NCI-H69 (cell line): ENCODE data around the gene EML4.

Source experiments
- DNase-seq: peaks from one replicate; lab custom pipeline; 2025; lab: John Stamatoyannopoulos, UW

The EML4 gene

GRCh38 chr2:42223067-42223854 is 54.1 kb downstream of the EML4 start:
- no peak for DNase-seq

DNA sequence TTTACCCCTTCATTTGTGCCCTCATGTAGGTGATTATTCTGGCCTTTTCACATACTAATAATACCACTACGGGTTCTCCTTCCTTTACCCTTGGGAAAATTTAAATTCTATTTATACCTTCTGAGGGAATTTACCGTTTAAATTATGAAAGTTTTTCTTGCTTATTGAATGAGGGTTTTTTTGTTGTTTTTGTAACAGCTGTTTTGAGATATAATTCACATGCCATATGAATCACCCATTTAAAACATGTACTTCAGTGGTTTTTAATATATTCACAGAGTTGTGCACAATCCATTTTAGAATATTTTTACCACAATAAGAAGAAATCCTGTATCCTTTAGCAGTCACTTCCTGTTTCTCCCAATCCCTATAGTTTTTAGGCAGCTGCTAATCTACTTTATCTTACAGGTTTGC is 54.7 kb downstream of the EML4 start:
- no peak for DNase-seq

- peak; percentile 67 for DNase-seq
Observed at GRCh38 chr2:42224422-42225067, 55.4 kb downstream of the EML4 start.

GRCh38 chr2:42225573-42225972 is 56.4 kb downstream of the EML4 start:
- no peak for DNase-seq

- no peak for DNase-seq
Observed at GRCh38 chr2:42227491-42227890, 58.3 kb downstream of the EML4 start.

GRCh38 chr2:42228101-42228500 is 58.9 kb downstream of the EML4 start:
- DNase-seq, result no peak

- DNase-seq, result no peak
Observed at GRCh38 chr2:42229949-42230348, 60.8 kb downstream of the EML4 start.

- no peak for DNase-seq
Observed at GRCh38 chr2:42230891-42231290, 61.7 kb downstream of the EML4 start.

DNA sequence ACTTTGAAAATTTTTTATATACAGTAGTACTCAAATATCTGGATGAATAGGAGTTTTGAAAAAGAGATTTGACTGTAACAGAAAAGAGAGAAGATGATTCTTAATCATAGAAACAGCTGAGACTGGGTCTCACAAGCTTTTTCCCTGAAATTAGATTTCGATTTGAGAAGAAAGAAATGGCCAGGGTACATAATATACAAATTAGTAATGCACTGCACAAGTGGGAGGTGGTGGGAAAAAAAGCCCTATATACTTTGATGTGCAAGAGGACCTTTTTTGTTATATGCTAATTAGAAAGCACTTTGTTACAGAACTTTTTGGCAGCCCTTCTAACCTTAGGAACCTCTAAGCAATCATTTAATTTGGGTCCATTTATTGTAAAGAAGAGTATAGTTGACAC is 62.9 kb downstream of the EML4 start:
- DNase-seq, result no peak

DNA sequence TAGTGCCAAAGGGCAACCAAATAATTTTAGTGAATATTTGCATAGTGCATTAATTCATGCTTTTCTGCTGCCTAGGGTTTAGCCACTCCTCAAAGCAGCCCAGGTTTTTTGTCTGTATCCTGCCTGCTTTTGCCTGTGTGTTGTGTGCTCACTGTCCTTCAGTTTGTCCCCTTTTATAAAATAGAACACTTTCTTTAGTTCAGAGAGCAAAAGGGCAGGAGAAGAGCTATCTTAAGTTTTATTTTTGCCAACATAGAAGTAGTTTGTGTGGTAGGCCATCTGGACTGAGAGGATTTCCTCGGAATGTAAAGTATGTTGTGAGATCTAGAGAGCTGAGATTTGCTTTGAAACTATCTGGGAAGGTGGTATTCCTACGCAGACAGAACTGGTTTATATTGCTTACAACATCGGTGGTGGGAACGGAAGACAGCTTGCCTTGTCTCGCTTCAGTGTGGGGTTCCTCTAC is 64.9 kb downstream of the EML4 start:
- DNase-seq, result no peak

DNA sequence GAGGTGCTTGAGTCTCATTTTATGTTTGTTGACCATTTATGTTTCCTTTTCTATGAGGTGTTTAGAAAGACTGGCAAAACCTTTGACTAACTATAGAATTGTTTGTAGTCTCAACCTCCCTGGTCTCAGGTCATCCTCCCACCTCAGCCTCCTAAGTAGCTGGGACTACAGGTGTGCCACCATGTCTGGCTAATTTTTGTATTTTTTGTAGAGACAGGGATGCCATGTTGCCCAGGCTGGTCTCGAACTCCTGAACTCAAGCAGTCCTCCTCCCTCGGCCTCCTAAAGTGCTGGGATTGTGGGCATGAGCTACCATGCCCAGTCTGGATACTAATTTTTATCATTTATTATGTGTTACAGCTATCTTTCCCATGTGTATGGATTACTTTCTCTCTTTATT is 67.8 kb downstream of the EML4 start:
- DNase-seq, result no peak

DNA sequence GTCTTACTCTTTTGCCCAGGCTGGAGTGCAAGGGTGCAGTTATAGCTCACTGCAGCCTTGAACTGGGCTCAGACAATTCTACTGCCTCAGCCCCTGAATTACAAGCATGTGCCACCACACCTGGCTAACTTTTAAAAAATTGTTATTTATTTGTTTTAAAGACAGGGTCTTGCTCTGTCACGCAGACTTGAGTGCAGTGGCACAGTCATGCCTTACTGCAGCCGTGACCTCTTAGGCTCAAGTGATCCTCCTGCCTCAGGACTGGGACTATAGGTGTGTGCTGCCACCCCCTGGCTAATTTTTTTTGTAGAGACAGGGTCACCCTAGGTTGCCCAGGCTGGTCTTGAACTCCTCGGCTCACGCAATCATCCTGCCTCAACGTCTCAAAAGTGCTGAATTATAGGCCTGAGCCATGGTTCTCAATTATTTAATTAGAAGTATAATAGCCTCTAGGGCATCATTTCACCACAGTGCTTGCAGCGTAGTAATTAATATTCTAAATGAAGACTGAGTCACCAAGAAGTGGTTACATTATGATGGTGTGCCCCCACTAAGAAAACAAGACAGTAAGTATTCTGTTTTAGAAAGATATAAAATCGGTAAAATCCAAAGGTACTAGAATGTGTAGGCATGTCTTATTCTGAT is 69.6 kb downstream of the EML4 start:
- DNase-seq, result peak; percentile 51

GRCh38 chr2:42239289-42239661 is 70.1 kb downstream of the EML4 start:
- no peak for DNase-seq

DNA sequence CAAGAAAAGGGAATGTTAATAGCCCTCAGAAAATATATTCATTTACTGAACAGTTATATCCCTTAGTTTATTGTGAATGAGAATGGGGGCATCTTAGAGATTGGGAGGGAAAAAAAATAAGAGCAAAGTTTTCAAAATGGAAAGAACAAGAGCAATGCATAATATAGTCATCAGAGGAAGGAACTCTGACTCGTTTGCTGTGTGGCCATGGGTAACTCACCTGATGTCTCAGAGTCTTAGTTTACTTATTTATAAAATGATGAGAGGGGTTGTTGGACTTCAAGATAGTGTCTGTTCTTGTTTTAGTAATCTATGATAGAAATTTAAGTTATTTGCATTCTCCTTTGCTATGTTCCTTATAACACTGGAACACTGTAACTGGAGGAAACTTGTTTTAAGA is 70.7 kb downstream of the EML4 start:
- no peak for DNase-seq

DNA sequence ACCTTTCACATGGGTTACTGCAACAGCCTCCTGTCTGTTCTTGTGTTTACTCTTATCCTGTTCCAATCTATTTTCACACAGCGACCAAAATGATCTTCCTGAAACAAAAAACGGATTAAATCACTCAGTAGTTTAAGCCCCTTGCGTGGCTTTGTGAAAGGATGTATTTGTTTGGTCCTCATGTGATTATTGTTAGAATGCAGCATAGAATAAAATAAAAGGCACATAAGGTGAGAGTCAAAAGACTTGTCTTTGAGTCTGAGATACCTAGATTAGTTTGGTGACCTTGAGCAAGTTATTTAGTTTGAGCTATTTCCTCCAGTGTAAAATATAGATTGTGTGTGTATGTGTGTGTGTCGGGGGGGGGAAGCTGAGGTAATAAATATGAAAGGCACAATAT is 72.4 kb downstream of the EML4 start:
- DNase-seq, result no peak

- DNase-seq, result no peak
Observed at GRCh38 chr2:42243297-42243696, 74.1 kb downstream of the EML4 start.

- no peak for DNase-seq
Observed at GRCh38 chr2:42244520-42244919, 75.4 kb downstream of the EML4 start.

GRCh38 chr2:42245396-42245795 is 76.2 kb downstream of the EML4 start:
- DNase-seq, result no peak

GRCh38 chr2:42246562-42246961 is 77.4 kb downstream of the EML4 start:
- DNase-seq, result no peak

DNA sequence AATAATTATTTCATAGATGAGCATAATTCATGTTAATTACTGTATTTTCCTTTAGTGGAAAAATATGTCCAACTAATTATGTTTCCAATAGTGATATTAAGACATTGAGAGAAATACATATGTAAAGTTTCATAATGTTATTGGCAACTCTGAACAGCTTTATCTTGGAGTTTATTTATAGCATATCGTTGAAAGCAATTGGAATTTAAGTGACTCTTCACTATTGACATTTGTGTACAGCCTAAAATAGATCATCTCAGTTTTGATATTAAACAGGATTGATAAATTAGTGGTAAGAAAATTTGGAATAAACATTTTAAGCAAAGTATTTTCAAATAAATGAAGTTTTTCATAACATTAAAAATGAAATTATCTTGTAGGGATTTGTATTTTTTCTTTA is 79.7 kb downstream of the EML4 start:
- no peak for DNase-seq

GRCh38 chr2:42249284-42249683 is 80.1 kb downstream of the EML4 start:
- DNase-seq, result peak; percentile 30

- DNase-seq, result peak; percentile 95
Observed at GRCh38 chr2:42249887-42250286, 80.7 kb downstream of the EML4 start.

DNA sequence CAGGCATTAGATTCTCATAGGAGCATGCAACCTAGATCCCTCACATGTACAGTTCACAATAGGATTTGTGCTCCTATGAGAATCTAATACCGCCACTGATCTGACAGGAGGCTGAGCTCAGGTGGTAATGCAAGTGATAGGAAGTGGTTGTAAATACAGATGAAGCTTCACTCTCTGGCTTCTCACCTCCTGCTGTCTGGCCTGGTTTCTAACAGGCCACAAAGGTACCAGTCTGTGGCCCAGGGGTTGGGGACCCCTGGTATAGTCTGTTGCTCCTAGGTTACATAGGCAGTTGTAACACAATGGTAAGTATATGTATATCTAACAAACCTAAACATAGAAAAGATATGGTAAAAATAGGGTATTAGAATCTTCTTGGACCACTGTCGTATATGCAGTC is 81.8 kb downstream of the EML4 start:
- no peak for DNase-seq
